HPDE6-E6E7 (cell line): ENCODE measurements around the gene GNB1L.

Source experiments
- DNase-seq: peaks from one replicate; pipeline ENCODE4 v3.0.0; 2011; ENCODE audit warnings: missing footprints; ENCODE audit errors: extremely low spot score

Gene GNB1L

DNA sequence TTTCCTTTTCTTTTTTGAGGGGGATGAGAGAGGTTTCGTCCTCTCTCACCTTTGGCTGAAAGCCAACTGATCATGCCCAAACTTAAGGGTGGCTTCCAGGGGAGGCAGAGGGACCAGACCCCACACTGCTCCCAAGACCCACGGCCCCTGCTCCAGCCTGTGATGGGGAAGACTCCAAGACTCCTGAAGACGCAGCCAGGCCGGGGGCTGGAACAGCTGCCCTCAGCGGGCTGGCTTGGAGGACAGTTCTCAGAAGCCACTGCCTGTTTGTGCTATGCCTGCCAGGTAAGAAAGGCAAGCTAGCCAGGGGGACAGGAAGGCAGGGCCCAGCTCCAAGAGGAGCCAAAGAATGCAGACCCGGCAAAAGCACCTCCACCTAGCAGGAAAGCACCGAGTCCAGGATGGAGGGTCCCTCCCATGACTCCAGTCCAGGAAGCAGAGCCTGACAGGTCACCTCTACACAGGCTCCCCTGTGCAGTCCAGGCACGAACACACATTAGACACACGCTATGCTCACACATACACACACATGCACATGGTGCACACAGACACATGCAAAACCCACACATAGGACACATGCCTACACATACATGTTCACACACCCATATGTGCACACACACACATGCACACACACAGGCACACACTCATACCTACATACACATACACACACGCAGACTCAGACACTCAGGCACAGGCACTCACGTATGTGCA lies 31.3 kb downstream of the GNB1L start:
- no peak for DNase-seq

GRCh38 chr22:19822301-19823117 lies 32.2 kb downstream of the GNB1L start:
- DNase-seq: no peak

DNA sequence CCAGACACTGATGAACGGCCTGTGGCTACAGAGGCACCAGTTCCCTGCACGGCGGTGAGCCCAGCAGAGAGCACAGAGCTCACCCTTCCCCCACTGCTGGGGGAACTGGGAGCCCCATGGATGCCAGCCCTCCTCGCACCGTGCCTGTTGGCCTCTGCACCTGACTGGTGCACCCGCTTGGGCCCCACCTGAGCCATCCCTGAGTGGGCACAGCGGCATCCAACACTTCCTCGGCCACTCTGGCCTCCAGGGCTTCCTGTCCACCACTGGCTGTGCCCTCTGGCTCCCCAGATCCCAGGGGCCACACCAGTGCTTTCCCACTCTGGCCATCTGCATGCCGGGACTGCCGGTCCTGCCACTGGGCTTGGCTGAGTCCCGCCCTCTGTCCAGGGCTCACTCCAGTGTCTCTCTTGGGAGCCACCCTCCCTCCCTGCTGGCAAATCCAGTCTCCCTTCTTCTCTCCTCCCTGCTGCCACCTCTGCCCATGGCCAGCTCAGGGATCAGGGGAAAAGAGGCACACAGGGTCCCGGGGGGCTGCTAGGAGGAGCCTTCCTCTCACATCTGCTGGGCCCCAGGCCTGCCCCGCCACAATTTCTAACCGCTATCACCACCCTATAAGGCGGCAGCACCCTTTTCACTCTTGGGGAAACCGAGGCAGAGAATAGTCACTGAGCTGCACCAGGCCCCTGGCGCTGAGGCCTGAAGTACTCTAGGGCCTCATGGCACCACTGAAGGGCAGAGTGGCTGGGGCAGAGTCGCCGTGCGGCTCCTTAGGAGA lies 33.0 kb downstream of the GNB1L start:
- no peak for DNase-seq

GRCh38 chr22:19820880-19821522 lies 33.7 kb downstream of the GNB1L start:
- DNase-seq: no peak

DNA sequence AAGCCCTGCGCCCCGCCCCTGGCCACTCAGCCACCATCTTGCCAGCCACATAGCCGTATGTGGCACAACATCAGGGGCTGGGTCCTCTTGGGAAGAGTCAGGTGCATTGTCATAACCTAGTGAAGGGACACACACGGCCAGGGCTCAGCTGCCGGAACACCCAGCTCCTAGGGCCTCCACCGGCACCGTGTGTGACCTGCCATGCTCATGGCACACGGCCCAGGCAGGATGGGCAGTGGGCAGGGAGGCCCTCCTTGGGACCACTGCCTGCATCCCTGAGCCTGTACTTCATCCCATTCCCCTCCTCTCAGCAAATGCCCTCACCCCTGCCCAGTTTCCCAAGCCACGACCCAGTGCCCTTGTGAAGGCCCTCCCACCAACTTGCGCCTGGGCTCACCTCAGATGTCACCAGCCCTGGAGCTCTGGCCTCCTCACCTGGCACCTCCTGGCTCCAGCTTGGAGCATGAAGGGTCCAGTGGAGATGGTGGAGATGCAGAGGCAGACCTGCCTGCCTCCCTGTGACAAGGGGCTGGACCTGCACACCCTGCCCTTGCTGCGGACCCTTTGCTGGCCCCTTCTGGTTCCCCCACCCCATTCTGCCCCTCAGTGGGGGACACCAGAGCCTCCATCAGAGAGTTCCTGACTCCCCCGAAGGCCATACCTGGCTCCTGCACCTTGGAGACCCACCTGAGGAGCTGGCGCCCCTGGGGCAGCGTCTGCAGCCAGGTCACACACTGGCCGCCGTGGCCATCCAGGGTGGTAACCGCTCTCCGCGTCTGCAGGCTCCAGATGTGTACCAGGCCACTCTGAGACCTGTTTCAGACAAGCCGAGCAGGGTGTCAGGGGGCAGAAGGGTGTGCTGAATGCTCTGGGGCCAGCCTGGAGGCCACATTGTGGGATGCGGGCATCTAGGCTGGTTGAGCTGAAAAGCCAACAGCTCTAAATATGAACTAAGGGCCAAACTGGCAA lies 34.5 kb downstream of the GNB1L start:
- no peak for DNase-seq

DNA sequence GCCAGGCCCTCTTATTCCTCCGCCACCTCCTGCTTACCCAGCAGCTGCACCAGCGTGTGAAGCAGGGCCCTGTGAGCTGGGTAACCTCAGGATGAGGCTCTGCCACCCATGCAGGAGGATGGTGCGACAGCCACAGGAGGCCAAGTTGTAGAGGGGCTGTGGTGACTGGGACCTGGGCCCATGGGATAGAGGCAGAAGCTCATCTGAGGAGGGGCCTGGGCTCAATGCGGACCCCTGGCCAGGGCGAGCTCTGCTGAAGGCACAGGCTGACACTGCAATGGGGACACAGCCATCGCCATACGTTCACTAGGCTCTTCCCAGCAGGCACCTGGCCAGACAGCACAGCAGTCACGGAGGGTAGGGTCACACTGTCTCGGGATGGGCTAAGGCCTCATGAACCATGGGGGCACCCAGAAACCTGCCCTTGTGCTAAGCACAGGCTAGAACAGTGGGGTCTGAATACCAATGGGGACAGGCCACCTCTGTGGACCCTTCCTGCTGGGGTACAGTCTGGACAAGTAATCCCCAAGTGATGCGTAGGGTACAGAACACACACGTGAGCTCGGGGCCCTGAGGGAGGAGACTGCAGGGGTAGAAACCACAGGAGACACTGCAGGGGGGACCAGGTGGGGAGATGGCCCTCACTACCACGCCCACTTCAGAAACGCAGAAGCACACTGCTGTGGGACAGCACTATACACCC lies 35.3 kb downstream of the GNB1L start:
- no peak for DNase-seq

- no peak for DNase-seq
Measured at GRCh38 chr22:19818324-19819207, 36.1 kb downstream of the GNB1L start.

GRCh38 chr22:19816372-19817119 lies 38.1 kb downstream of the GNB1L start:
- DNase-seq: no peak

DNA sequence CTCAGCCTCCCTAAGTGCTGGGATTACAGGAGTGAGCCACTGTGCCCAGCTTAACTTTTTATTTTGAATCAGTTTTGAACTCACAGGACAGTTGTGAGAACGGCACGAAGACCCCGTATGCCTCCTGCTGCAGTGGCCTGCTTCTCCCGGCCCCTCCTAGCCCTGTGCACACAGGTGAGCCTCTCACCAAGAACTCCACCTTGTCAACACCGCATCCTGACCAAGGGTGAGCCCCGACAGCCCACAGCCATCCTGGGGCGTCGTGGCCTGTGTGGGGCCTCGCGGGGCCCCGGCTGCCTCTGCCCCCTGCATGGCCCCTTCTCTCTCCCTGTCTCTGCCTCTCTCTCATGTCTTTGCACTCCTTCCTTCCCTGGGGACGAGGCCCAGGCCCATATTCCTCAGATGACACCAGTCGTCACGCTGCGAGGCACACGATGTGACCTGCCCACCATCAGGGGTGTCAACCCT lies 38.8 kb downstream of the GNB1L start:
- no peak for DNase-seq

GRCh38 chr22:19815093-19815822 lies 39.4 kb downstream of the GNB1L start:
- no peak for DNase-seq

GRCh38 chr22:19814428-19814827 lies 40.2 kb downstream of the GNB1L start:
- no peak for DNase-seq

GRCh38 chr22:19812910-19813309 lies 41.8 kb downstream of the GNB1L start:
- no peak for DNase-seq

GRCh38 chr22:19811811-19812771 lies 42.6 kb downstream of the GNB1L start:
- no peak for DNase-seq

DNA sequence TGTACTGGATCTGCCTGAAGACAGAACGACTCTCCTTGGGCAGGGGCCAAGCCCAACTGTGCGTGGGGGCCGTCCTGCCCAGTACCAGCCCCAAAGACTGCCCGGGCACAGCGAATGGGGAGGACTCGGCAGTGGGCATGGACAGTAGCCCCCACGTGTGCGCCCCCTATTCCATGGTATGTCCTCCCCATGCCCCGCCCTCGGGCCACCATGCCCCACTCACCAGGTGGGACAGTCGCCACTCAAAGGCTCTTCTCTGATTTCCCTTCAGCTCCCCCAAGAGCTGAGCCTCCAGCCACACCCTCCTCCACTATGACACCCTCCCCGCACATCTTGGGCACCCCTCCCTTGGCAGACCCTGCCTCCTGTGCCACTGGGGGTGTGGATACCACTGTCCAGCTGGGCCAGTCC lies 43.5 kb downstream of the GNB1L start:
- no peak for DNase-seq

DNA sequence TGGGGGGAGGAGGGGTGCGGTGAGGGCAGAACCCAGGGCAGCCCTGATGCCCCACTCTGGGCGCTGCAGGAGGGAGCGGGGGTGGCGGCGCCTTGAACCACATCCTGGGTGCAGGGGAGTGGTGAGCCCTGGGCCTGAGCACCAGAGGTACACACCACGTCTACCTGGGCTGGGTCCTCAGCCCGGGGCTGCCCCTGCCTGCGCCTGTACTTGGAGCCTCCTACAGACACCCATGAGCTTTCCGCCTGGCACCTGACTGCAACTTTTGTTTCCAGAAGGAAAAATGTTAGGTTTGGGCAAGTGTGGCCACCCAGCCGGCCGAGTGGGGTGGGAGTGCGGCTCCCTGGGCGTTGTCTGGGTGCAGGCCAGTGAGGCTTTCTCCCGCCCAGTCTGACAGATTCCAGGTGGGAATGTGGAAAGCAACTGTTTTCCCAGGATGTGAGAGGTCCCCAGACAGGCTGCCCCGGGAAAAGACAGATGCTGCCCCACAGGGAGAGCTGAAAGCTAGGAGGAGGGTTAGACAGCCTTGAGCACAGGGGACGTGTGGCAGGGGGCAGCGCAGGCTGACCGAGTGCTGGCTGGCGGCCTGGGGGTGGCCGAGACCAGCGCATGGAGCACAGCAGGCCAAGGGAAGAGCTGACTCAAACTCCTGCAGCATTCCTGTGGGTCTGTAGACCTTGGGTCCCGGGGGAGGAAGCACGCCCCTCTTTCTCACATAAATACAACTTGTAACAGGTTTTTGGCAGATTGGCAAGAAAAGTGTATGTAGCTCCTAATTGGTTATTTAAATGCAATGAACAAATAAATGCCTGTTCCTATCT lies 44.1 kb downstream of the GNB1L start:
- no peak for DNase-seq
